CD4-positive, alpha-beta T cell (primary cell): ENCODE data around the gene DGKB. TPM values are rescaled to one million over a fixed set of nuclear protein-coding genes. Genes with fewer than 3 reads are reported as not detected.

Source experiments
- ATAC-seq: fragments of 200-7000 bp; cut with Tn5 transposase; one replicate; pipeline ENCODE4 v1.10.0; 2022; ENCODE audit warnings: mild to moderate bottlenecking; ENCODE audit not compliant: poor library complexity
- CTCF ChIA-PET: fragments of 350-600 bp; sonication (Branson Sonifier 250); formaldehyde crosslinking; loops from one replicate; lab custom pipeline; 2021; ENCODE audit warnings: antibody characterized with exemption, inconsistent platforms; lab: Charles Lee
- POLR2A ChIA-PET: fragments of 350-600 bp; sonication (Branson Sonifier 250); formaldehyde crosslinking; loops from one replicate; lab custom pipeline; 2021; ENCODE audit warnings: antibody characterized with exemption, inconsistent platforms; lab: Charles Lee
- DNase-seq, 14 experiments: peaks; one replicate each; pipeline ENCODE4 v3.0.0-alpha.2; 2013 to 2020; ENCODE audit warnings: mixed read lengths in 2 of 14
- H3K27ac ChIP-seq, 2 donors: one replicate each; pipeline versions ENCODE4 v1.5.1 to v1.7.0; 2013; ENCODE audit warnings: low read length in 2 of 2, low read depth in 1 of 2, mild to moderate bottlenecking in 1 of 2
- H3K27me3 ChIP-seq, 2 experiments: 1 replicate in 1 of 2; 2 replicates in 1 of 2; pipeline versions ENCODE4 v1.6.1 to v1.7.0; 2013; ENCODE audit warnings: low read length in 2 of 2, control low read depth in 1 of 2, mild to moderate bottlenecking in 1 of 2, moderate library complexity in 1 of 2; ENCODE audit not compliant: insufficient read depth in 2 of 2, control insufficient read depth in 1 of 2
- H3K36me3 ChIP-seq: one replicate; pipeline ENCODE4 v1.6.1; 2013; ENCODE audit warnings: low read length, control low read depth; ENCODE audit not compliant: insufficient read depth
- H3K4me1 ChIP-seq: one replicate; pipeline ENCODE4 v1.6.1; 2013; ENCODE audit warnings: low read length, control low read depth; ENCODE audit not compliant: insufficient read depth
- H3K4me3 ChIP-seq: one replicate; pipeline ENCODE4 v1.5.1; 2013; ENCODE audit warnings: mild to moderate bottlenecking, low read length, moderate library complexity
- H3K9me3 ChIP-seq, 2 experiments: 1 replicate in 1 of 2; 2 replicates in 1 of 2; pipeline versions ENCODE4 v1.6.1 to v1.7.0; 2013; ENCODE audit warnings: low read length in 2 of 2, mild to moderate bottlenecking in 2 of 2, control low read depth in 1 of 2, moderate library complexity in 1 of 2; ENCODE audit not compliant: control insufficient read depth in 1 of 2, insufficient read depth in 1 of 2
- H3K27ac Mint-ChIP-seq: one replicate; pipeline ENCODE4 v1.8.0; 2020; ENCODE audit warnings: mixed read lengths
- H3K27me3 Mint-ChIP-seq: one replicate; pipeline ENCODE4 v1.8.0; 2021; ENCODE audit warnings: mixed read lengths
- H3K36me3 Mint-ChIP-seq: one replicate; pipeline ENCODE4 v1.8.0; 2021; ENCODE audit warnings: low read depth, mixed read lengths
- H3K4me1 Mint-ChIP-seq: one replicate; pipeline ENCODE4 v1.8.0; 2021; ENCODE audit warnings: low read depth, mixed read lengths
- H3K4me3 Mint-ChIP-seq: one replicate; pipeline ENCODE4 v1.8.0; 2020; ENCODE audit warnings: mild to moderate bottlenecking, mixed read lengths
- H3K9me3 Mint-ChIP-seq: one replicate; pipeline ENCODE4 v1.8.0; 2020; ENCODE audit warnings: mixed read lengths
- intact Hi-C, 2 experiments: fragments of 100-400 bp; cut with DNase I in 1 of 2; cut with micrococcal nuclease in 1 of 2; formaldehyde crosslinking; loops; one replicate each; pipeline versions ENCODE4 v1.15.1 to v1.9.0; 2023 to 2025; cut with DNase I, micrococcal nuclease
- total RNA-seq, 174 experiments: library from RNA in 2 of 174; stranded (reverse) in 2 of 174; gene quantifications; one replicate each; pipeline ENCODE4 v1.2.3 and lab custom pipeline; 2021 to 2026
- TF ChIP-seq, protein P1 (sequence below): fragments of 200-600 bp; IDR thresholded peaks from one replicate; pipeline ENCODE4 v1.8.0; 2022; ENCODE audit warnings: antibody characterized with exemption, mild to moderate bottlenecking

DGKB gene
- total RNA-seq, 2 experiments from 2014 or later: not detected

DNA sequence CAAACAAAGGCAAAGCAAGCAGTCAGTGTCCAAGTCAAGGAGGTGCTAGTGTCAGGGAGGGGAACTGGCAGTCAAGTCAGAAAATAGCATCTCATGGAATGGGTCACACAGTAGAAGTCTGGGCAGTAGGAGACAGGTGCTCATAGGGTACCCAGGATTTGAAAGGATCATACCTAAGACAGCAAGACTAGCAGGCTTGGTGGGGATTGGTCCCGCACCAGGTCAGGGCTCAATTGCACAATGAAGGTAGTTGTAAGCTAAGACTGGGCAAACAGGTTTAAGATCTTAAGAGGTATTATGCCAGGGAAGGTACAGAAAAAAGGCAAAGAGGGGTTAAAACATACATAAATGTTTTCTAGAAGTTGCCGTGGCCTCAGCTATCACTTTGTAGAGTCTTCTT is 731.7 kb downstream of the DGKB start:
- no peaks in the 10 kb centered on the region for H3K27me3 ChIP-seq
- ChIA-PET CTCF (no interaction called here), POLR2A (no interaction called here)
- no peak overlapping the region for H3K4me3 ChIP-seq
- ATAC-seq (no peak), DNase-seq (no peak)
- intact Hi-C loops: no loop called here
- H3K9me3 ChIP-seq: peaks cover 7 to 9% of the 10 kb centered on the region in 2 experiments
- TF ChIP-seq, protein P1, sequence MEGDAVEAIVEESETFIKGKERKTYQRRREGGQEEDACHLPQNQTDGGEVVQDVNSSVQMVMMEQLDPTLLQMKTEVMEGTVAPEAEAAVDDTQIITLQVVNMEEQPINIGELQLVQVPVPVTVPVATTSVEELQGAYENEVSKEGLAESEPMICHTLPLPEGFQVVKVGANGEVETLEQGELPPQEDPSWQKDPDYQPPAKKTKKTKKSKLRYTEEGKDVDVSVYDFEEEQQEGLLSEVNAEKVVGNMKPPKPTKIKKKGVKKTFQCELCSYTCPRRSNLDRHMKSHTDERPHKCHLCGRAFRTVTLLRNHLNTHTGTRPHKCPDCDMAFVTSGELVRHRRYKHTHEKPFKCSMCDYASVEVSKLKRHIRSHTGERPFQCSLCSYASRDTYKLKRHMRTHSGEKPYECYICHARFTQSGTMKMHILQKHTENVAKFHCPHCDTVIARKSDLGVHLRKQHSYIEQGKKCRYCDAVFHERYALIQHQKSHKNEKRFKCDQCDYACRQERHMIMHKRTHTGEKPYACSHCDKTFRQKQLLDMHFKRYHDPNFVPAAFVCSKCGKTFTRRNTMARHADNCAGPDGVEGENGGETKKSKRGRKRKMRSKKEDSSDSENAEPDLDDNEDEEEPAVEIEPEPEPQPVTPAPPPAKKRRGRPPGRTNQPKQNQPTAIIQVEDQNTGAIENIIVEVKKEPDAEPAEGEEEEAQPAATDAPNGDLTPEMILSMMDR: no peak
- H3K27ac Mint-ChIP-seq: no peak overlapping the region
- no peak overlapping the region for H3K27ac ChIP-seq
- no peaks in the 10 kb centered on the region for H3K36me3 Mint-ChIP-seq
- H3K4me3 Mint-ChIP-seq: no peak overlapping the region
- no peaks in the 10 kb centered on the region for H3K27me3 Mint-ChIP-seq
- no peaks in the 10 kb centered on the region for H3K4me1 Mint-ChIP-seq
- no peaks in the 10 kb centered on the region for H3K4me1 ChIP-seq
- peaks cover 16% of the 10 kb centered on the region for H3K9me3 Mint-ChIP-seq
- H3K36me3 ChIP-seq: no peaks in the 10 kb centered on the region

DNA sequence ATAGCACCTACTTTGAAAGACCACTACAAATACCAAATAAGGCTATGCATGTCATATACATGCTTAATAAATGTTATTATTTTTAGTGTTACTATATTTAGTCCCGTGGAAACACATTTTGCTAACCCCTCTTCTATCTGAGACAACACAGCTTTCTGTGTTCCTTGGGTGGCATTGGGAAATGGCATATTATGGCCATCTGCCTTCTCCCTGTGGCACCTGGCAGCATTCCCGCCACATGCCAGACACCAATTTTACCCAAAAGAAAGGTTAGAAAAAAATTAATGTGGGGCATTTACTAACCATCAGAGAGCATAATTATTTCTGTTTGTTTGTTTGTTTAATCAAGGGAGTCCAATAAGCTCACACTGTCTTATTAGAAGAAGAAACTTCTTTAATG is 744.4 kb downstream of the DGKB start:
- no peak overlapping the region for H3K27ac Mint-ChIP-seq
- no peaks in the 10 kb centered on the region for H3K27me3 Mint-ChIP-seq
- no peak for DNase-seq
- CTCF ChIA-PET: no interaction called here
- H3K4me3 Mint-ChIP-seq: no peak overlapping the region
- H3K4me3 ChIP-seq: no peak overlapping the region
- TF ChIP-seq, protein P1: no peak
- H3K4me1 Mint-ChIP-seq: no peaks in the 10 kb centered on the region
- POLR2A ChIA-PET: no interaction called here
- H3K4me1 ChIP-seq: no peaks in the 10 kb centered on the region
- no peaks in the 10 kb centered on the region for H3K9me3 ChIP-seq
- ATAC-seq: no peak
- H3K27me3 ChIP-seq: no peaks in the 10 kb centered on the region
- no peaks in the 10 kb centered on the region for H3K36me3 Mint-ChIP-seq
- intact Hi-C loops: no loop called here
- no peak overlapping the region for H3K27ac ChIP-seq
- H3K36me3 ChIP-seq: no peaks in the 10 kb centered on the region
- H3K9me3 Mint-ChIP-seq: peaks cover 4% of the 10 kb centered on the region

DNA sequence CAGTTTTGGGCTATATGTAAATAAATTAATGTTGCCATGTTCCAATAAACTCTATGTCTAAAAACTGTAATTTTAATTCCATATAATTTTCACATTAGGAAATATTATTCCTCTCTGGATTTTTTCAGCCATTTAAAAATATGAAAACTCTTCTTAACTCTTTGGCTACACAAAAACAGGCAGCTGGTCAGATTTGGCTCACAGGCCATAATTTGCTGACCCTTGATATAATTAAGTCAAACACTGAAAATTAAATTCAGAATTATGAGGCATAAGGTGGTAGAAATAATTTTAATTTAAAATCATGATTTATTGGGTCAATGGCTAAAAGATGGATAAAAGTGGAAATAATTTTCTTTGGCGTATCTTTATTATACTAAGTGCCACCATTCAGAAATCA is 746.1 kb downstream of the DGKB start:
- no peaks in the 10 kb centered on the region for H3K36me3 Mint-ChIP-seq
- Histone ChIP-seq H3K36me3 (no peaks in the 10 kb centered on the region), H3K4me3 (no peak overlapping the region), H3K9me3 (no peaks in the 10 kb centered on the region), H3K27ac (no peak overlapping the region), H3K4me1 (no peaks in the 10 kb centered on the region), H3K27me3 (no peaks in the 10 kb centered on the region)
- DNase-seq: no peak
- H3K9me3 Mint-ChIP-seq: peaks cover 4% of the 10 kb centered on the region
- ChIA-PET CTCF (no interaction called here), POLR2A (no interaction called here)
- no peak overlapping the region for H3K27ac Mint-ChIP-seq
- TF ChIP-seq, protein P1: no peak
- no peak overlapping the region for H3K4me3 Mint-ChIP-seq
- no peaks in the 10 kb centered on the region for H3K27me3 Mint-ChIP-seq
- H3K4me1 Mint-ChIP-seq: no peaks in the 10 kb centered on the region
- intact Hi-C loops: no loop called here
- no peak for ATAC-seq
